Mesothelial cell of epicardium (in vitro differentiated cells): ENCODE data around the gene MIPEP. TPM values are rescaled to one million over a fixed set of nuclear protein-coding genes. Genes with fewer than 3 reads are reported as not detected.

Experiments used
- DNase-seq, 2 experiments: peaks; one replicate each; pipeline ENCODE4 v3.0.0; 2021; ENCODE audit warnings: low spot score in 2 of 2; ENCODE audit not compliant: unreplicated experiment in 2 of 2
- H3K27ac Mint-ChIP-seq: 2 replicates; pipeline ENCODE4 v1.8.0; 2021; ENCODE audit warnings: mixed read lengths
- H3K27me3 Mint-ChIP-seq: 2 replicates; pipeline ENCODE4 v1.8.0; 2021; ENCODE audit warnings: low read depth, mixed read lengths
- H3K36me3 Mint-ChIP-seq: 2 replicates; pipeline ENCODE4 v1.8.0; 2021; ENCODE audit warnings: mixed read lengths
- H3K4me1 Mint-ChIP-seq: 2 replicates; pipeline ENCODE4 v1.8.0; 2021; ENCODE audit warnings: mixed read lengths
- H3K4me3 Mint-ChIP-seq: 2 replicates; pipeline ENCODE4 v1.8.0; 2021; ENCODE audit warnings: mild to moderate bottlenecking, moderate library complexity, mixed read lengths
- H3K9me3 Mint-ChIP-seq: 2 replicates; pipeline ENCODE4 v1.8.0; 2021; ENCODE audit warnings: mixed read lengths
- CTCF ChIP-seq: fragments of 200-600 bp; sonication (generic); IDR thresholded peaks from one replicate; pipeline ENCODE4 v1.5.0; 2021; ENCODE audit warnings: antibody characterized with exemption; ENCODE audit not compliant: unreplicated experiment
- total RNA-seq: library from RNA; stranded (reverse); gene quantifications from 3 replicates; pipeline ENCODE4 v1.2.1, GENCODE V29; 2021

The MIPEP gene
- 11.3 to 13.1 TPM (median 11.7 TPM) in 3 replicates for total RNA-seq

GRCh38 chr13:23888658-23889614 lies at the start of gene MIPEP:
Gene MIPEP (minus strand): TSS chr13:23889400. CDS start chr13:23889320, 80 bp downstream.
- H3K27me3 Mint-ChIP-seq: no peaks in the 10 kb centered on the region
- peak; percentile 88 to 94 for DNase-seq
- H3K36me3 Mint-ChIP-seq: peaks cover 4% of the 10 kb centered on the region
- peak within 1 kb of the TSS; percentile 92 for H3K27ac Mint-ChIP-seq
- no peaks in the 10 kb centered on the region for H3K9me3 Mint-ChIP-seq
- peaks cover 20% of the 10 kb centered on the region for H3K4me1 Mint-ChIP-seq
- peak within 1 kb of the TSS; percentile 82 for H3K4me3 Mint-ChIP-seq
- peak; percentile 54 for TF ChIP-seq CTCF

GRCh38 chr13:23934520-23934919 lies 45.3 kb upstream of the MIPEP start:
- no peak overlapping the region for H3K27ac Mint-ChIP-seq
- H3K9me3 Mint-ChIP-seq: peaks cover 26% of the 10 kb centered on the region
- H3K27me3 Mint-ChIP-seq: no peaks in the 10 kb centered on the region
- no peak overlapping the region for H3K4me3 Mint-ChIP-seq
- no peak for TF ChIP-seq CTCF
- no peak for DNase-seq
- H3K36me3 Mint-ChIP-seq: peaks cover 10% of the 10 kb centered on the region
- no peaks in the 10 kb centered on the region for H3K4me1 Mint-ChIP-seq

- Mint-ChIP-seq H3K4me3 (no peak overlapping the region), H3K9me3 (no peaks in the 10 kb centered on the region), H3K4me1 (no peaks in the 10 kb centered on the region), H3K36me3 (no peaks in the 10 kb centered on the region), H3K27me3 (no peaks in the 10 kb centered on the region), H3K27ac (no peak overlapping the region)
- DNase-seq: no peak
- no peak for TF ChIP-seq CTCF
Measured at GRCh38 chr13:23928985-23929384, 39.8 kb upstream of the MIPEP start.

GRCh38 chr13:23923031-23923430 lies 33.8 kb upstream of the MIPEP start:
- no peaks in the 10 kb centered on the region for H3K36me3 Mint-ChIP-seq
- no peak for TF ChIP-seq CTCF

GRCh38 chr13:23922005-23922932 lies 33.1 kb upstream of the MIPEP start:
- peaks cover 2% of the 10 kb centered on the region for H3K4me1 Mint-ChIP-seq
- no peak overlapping the region for H3K27ac Mint-ChIP-seq
- H3K9me3 Mint-ChIP-seq: peaks cover 10% of the 10 kb centered on the region
- no peak for DNase-seq
- H3K36me3 Mint-ChIP-seq: peaks cover 2% of the 10 kb centered on the region
- H3K27me3 Mint-ChIP-seq: peaks cover 23% of the 10 kb centered on the region
- TF ChIP-seq CTCF: no peak
- H3K4me3 Mint-ChIP-seq: no peak overlapping the region

More at GRCh38 chr13:23923031-23923430, 33.8 kb upstream of the MIPEP start:
- Mint-ChIP-seq H3K4me3 (no peak overlapping the region), H3K4me1 (peaks cover 2% of the 10 kb centered on the region), H3K27me3 (peaks cover 15% of the 10 kb centered on the region), H3K9me3 (peaks cover 2% of the 10 kb centered on the region), H3K27ac (no peak overlapping the region)
- no peak for DNase-seq
